Lower lobe of right lung (tissue), 2 donors: ENCODE data around the gene MYF5. TPM values are rescaled to one million over a fixed set of nuclear protein-coding genes. Genes with fewer than 3 reads are reported as not detected.

Experiments used
- ATAC-seq, 2 donors: fragments of 200-7000 bp; cut with Tn5 transposase; one replicate each; pipeline ENCODE4 v1.9.1; 2020 to 2022; ENCODE audit warnings: mild to moderate bottlenecking in 2 of 2, moderate library complexity in 2 of 2
- DNase-seq: peaks from one replicate; pipeline ENCODE4 v3.0.0-alpha.2; 2020
- H3K27ac ChIP-seq: fragments of 200-600 bp; one replicate; pipeline ENCODE4 v1.8.0; 2022
- H3K27me3 ChIP-seq: fragments of 200-600 bp; one replicate; pipeline ENCODE4 v1.8.0; 2022; ENCODE audit warnings: low read depth
- H3K36me3 ChIP-seq: fragments of 200-600 bp; one replicate; pipeline ENCODE4 v1.8.0; 2022; ENCODE audit warnings: mild to moderate bottlenecking
- H3K4me1 ChIP-seq: fragments of 200-600 bp; one replicate; pipeline ENCODE4 v1.8.0; 2022
- H3K4me3 ChIP-seq: fragments of 200-600 bp; one replicate; pipeline ENCODE4 v1.8.0; 2022; ENCODE audit warnings: mild to moderate bottlenecking
- H3K9me3 ChIP-seq: fragments of 200-600 bp; one replicate; pipeline ENCODE4 v1.8.0; 2022
- CTCF ChIP-seq: fragments of 200-600 bp; IDR thresholded peaks from one replicate; pipeline ENCODE4 v1.8.0; 2022; ENCODE audit warnings: antibody characterized with exemption, mild to moderate bottlenecking
- intact Hi-C: fragments of 100-400 bp; cut with DNase I; formaldehyde crosslinking; loops from one replicate; pipeline ENCODE4 v1.11.0; 2022
- total RNA-seq: library from RNA; stranded (reverse); fragmentation: NEBNext Ultra II Directional; extraction: Animal tissue kit (Norgen Biotek cat#: 25700); gene quantifications from one replicate; pipeline ENCODE4 v1.2.1, GENCODE V29; 2021
- donor health status: DM: no; HTN: yes; CAD: no; lungs with severe emphysema.

The MYF5 gene
- total RNA-seq, 1 donor from 2014 or later: not detected

GRCh38 chr12:80707830-80708258 lies 8.9 kb upstream of the MYF5 start:
- DNase-seq: no peak
- ATAC-seq: no peak
- Histone ChIP-seq H3K9me3 (no peaks in the 10 kb centered on the region), H3K27me3 (peaks cover 24% of the 10 kb centered on the region), H3K4me3 (no peak overlapping the region), H3K4me1 (no peaks in the 10 kb centered on the region), H3K27ac (no peak overlapping the region), H3K36me3 (no peaks in the 10 kb centered on the region)
- intact Hi-C loops: no loop called here
- no peak for TF ChIP-seq CTCF

GRCh38 chr12:80708259-80708974 lies 8.3 kb upstream of the MYF5 start:
- DNase-seq (no peak), ATAC-seq (no peak)
- intact Hi-C loops: no loop called here
- H3K36me3 ChIP-seq: no peaks in the 10 kb centered on the region
- H3K27ac ChIP-seq: no peak overlapping the region
- H3K27me3 ChIP-seq: peaks cover 25% of the 10 kb centered on the region
- TF ChIP-seq CTCF: no peak
- H3K9me3 ChIP-seq: no peaks in the 10 kb centered on the region
- no peak overlapping the region for H3K4me3 ChIP-seq
- H3K4me1 ChIP-seq: no peaks in the 10 kb centered on the region

GRCh38 chr12:80708975-80709328 lies 7.8 kb upstream of the MYF5 start:
- H3K27me3 ChIP-seq: peaks cover 31% of the 10 kb centered on the region
- TF ChIP-seq CTCF: no peak
- H3K4me1 ChIP-seq: no peaks in the 10 kb centered on the region
- DNase-seq (no peak), ATAC-seq (no peak)
- H3K4me3 ChIP-seq: no peak overlapping the region
- no peak overlapping the region for H3K27ac ChIP-seq
- no peaks in the 10 kb centered on the region for H3K36me3 ChIP-seq
- H3K9me3 ChIP-seq: no peaks in the 10 kb centered on the region
- intact Hi-C loops: no loop called here

- no peaks in the 10 kb centered on the region for H3K36me3 ChIP-seq
- no peak for TF ChIP-seq CTCF
- H3K27ac ChIP-seq: no peak overlapping the region
- no peak for ATAC-seq
- no peak overlapping the region for H3K4me3 ChIP-seq
- H3K4me1 ChIP-seq: no peaks in the 10 kb centered on the region
- H3K9me3 ChIP-seq: no peaks in the 10 kb centered on the region
- intact Hi-C loops: no loop called here
- peaks cover 31% of the 10 kb centered on the region for H3K27me3 ChIP-seq
- no peak for DNase-seq
These were observed 6.6 kb upstream of the MYF5 start for GRCh38 chr12:80709811-80710726.

GRCh38 chr12:80710727-80711449 lies 5.8 kb upstream of the MYF5 start:
- no peak overlapping the region for H3K4me3 ChIP-seq
- no peaks in the 10 kb centered on the region for H3K36me3 ChIP-seq
- H3K27me3 ChIP-seq: peaks cover 31% of the 10 kb centered on the region
- no peak for ATAC-seq
- no peaks in the 10 kb centered on the region for H3K9me3 ChIP-seq
- intact Hi-C loops: no loop called here
- TF ChIP-seq CTCF: no peak
- H3K27ac ChIP-seq: no peak overlapping the region
- DNase-seq: no peak
- no peaks in the 10 kb centered on the region for H3K4me1 ChIP-seq
